Measurements from ENCODE around the gene ATP6V0A1.

- TF ChIP-seq ZNF274 (IDR thresholded peaks at IDR 0.05; ENCODE audit: low read depth, low read length) (no peak), YY1 (IDR thresholded peaks at IDR 0.05; ENCODE audit: insufficient read depth, insufficient read length) (no peak), SUZ12 (IDR thresholded peaks at IDR 0.05; ENCODE audit: extremely low read depth, insufficient read depth, insufficient read length) (no peak)
Observed at GRCh38 chr17:42508426-42509165, 49.9 kb downstream of the ATP6V0A1 start.

Measured in NT2/D1 (cell line).